ENCODE results near the gene ONECUT2.

The ONECUT2 gene

DNA sequence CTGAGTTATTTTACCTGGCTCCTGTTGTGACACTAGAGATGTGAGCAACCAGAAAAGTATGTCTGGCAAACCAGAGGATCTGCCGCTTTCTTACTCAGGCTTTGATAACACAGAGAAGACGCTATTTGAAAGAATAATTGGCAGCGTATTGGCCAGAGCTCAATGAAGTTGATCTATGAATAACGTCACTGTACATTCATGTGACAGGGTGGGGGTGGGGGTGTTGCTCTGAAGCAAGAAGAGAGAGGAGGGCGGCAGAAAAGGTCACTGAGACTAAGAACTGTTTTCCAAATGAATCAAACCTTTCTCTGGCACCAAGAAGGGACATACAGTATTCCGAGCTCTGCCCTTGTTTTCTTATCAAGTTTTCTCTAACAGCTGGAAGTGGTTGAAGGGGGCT lies 1.7 kb upstream of the ONECUT2 start:
- H3K9ac ChIP-seq (ENCODE audit: low read depth, low read length, poor library complexity, severe bottlenecking), result no peak overlapping the region
- H3K4me2 ChIP-seq (ENCODE audit: low read depth, low read length, poor library complexity, severe bottlenecking), result no peak overlapping the region
- no peak overlapping the region for H3K4me3 ChIP-seq (ENCODE audit: low read length, poor library complexity, severe bottlenecking)
- H3K4me1 ChIP-seq (ENCODE audit: insufficient read depth, low read length, poor library complexity, severe bottlenecking), result no peaks in the 10 kb centered on the region
- no peaks in the 10 kb centered on the region for H4K20me1 ChIP-seq (ENCODE audit: insufficient read depth, low read length, poor library complexity, severe bottlenecking)
- no peaks in the 10 kb centered on the region for H3K36me3 ChIP-seq (ENCODE audit: insufficient read depth, low read length)
- H3K79me2 ChIP-seq (ENCODE audit: insufficient read depth, low read length), result no peaks in the 10 kb centered on the region
- H3K9me2 ChIP-seq (replicated peaks; ENCODE audit: low read depth, low read length), result no peaks in the 10 kb centered on the region
- H3K27me3 ChIP-seq (ENCODE audit: insufficient read depth, low read length, poor library complexity, severe bottlenecking), result no peaks in the 10 kb centered on the region
- no peaks in the 10 kb centered on the region for H3F3A ChIP-seq (ENCODE audit: low read depth)
- no peaks in the 10 kb centered on the region for H3K9me3 ChIP-seq (ENCODE audit: insufficient read depth, low read depth, low read length)
- no peak for TF ChIP-seq EZH2phosphoT487 (IDR thresholded peaks at IDR 0.05; ENCODE audit: borderline replicate concordance)
- no peak for TF ChIP-seq CTCF (conservative IDR thresholded peaks at IDR 0.05; ENCODE audit: low read length)
- no peak overlapping the region for H2AFZ ChIP-seq (ENCODE audit: low read length)

DNA sequence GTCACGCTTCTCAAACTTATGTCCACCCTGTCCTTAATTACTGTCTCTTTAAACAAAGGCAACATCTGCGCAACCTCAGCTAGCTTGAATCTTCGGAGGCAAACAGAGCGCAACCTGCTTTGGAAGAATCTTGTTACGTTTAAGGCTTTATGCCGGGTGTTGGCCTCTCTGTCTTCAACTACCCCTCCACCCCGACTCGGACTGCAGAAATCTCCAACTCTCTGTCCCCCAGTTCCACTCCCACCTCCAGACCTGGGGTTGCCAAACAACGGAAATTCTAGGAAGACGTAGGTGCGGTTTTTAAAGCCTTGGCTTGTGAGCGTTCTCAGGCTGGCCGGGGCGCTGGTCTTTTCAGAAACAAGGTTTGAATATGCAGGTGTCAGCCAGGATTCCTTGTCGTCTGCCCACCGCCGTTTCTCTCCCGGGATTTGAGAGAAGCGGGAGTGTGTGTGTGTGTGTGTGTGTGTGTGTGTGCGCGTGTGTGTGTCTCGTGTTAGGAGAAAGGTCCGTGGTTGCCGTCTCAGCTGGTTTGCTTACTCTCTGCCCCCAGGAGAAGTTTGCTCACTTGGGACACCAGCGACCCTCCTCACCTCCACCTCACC lies 1.1 kb upstream of the ONECUT2 start:
- no peaks in the 10 kb centered on the region for H3K79me2 ChIP-seq (ENCODE audit: insufficient read depth, low read length)
- H2AFZ ChIP-seq (ENCODE audit: low read length), result no peak overlapping the region
- no peak overlapping the region for H3K9ac ChIP-seq (ENCODE audit: low read depth, low read length, poor library complexity, severe bottlenecking)
- H3K4me3 ChIP-seq (ENCODE audit: low read length, poor library complexity, severe bottlenecking), result no peak overlapping the region
- TF ChIP-seq EZH2phosphoT487 (IDR thresholded peaks at IDR 0.05; ENCODE audit: borderline replicate concordance) (no peak), CTCF (conservative IDR thresholded peaks at IDR 0.05; ENCODE audit: low read length) (no peak)
- H3F3A ChIP-seq (ENCODE audit: low read depth), result no peaks in the 10 kb centered on the region
- H3K9me3 ChIP-seq (ENCODE audit: insufficient read depth, low read depth, low read length), result no peaks in the 10 kb centered on the region
- no peaks in the 10 kb centered on the region for H4K20me1 ChIP-seq (ENCODE audit: insufficient read depth, low read length, poor library complexity, severe bottlenecking)
- no peaks in the 10 kb centered on the region for H3K4me1 ChIP-seq (ENCODE audit: insufficient read depth, low read length, poor library complexity, severe bottlenecking)
- H3K9me2 ChIP-seq (replicated peaks; ENCODE audit: low read depth, low read length), result no peaks in the 10 kb centered on the region
- no peak overlapping the region for H3K4me2 ChIP-seq (ENCODE audit: low read depth, low read length, poor library complexity, severe bottlenecking)
- no peaks in the 10 kb centered on the region for H3K27me3 ChIP-seq (ENCODE audit: insufficient read depth, low read length, poor library complexity, severe bottlenecking)
- no peaks in the 10 kb centered on the region for H3K36me3 ChIP-seq (ENCODE audit: insufficient read depth, low read length)

- no peaks in the 10 kb centered on the region for H3K9me3 ChIP-seq (ENCODE audit: insufficient read depth, low read depth, low read length)
- H3K9ac ChIP-seq (ENCODE audit: low read depth, low read length, poor library complexity, severe bottlenecking), result no peak overlapping the region
- no peak overlapping the region for H2AFZ ChIP-seq (ENCODE audit: low read length)
- H3K27me3 ChIP-seq (ENCODE audit: insufficient read depth, low read length, poor library complexity, severe bottlenecking), result no peaks in the 10 kb centered on the region
- no peaks in the 10 kb centered on the region for H3F3A ChIP-seq (ENCODE audit: low read depth)
- H3K79me2 ChIP-seq (ENCODE audit: insufficient read depth, low read length), result no peaks in the 10 kb centered on the region
- H3K36me3 ChIP-seq (ENCODE audit: insufficient read depth, low read length), result no peaks in the 10 kb centered on the region
- H3K4me1 ChIP-seq (ENCODE audit: insufficient read depth, low read length, poor library complexity, severe bottlenecking), result no peaks in the 10 kb centered on the region
- H3K9me2 ChIP-seq (replicated peaks; ENCODE audit: low read depth, low read length), result no peaks in the 10 kb centered on the region
- no peak overlapping the region for H3K4me3 ChIP-seq (ENCODE audit: low read length, poor library complexity, severe bottlenecking)
- TF ChIP-seq CTCF (conservative IDR thresholded peaks at IDR 0.05; ENCODE audit: low read length) (no peak), EZH2phosphoT487 (IDR thresholded peaks at IDR 0.05; ENCODE audit: borderline replicate concordance) (no peak)
- no peak overlapping the region for H3K4me2 ChIP-seq (ENCODE audit: low read depth, low read length, poor library complexity, severe bottlenecking)
- H4K20me1 ChIP-seq (ENCODE audit: insufficient read depth, low read length, poor library complexity, severe bottlenecking), result no peaks in the 10 kb centered on the region
These were observed 644 bp downstream of the ONECUT2 start for GRCh38 chr18:57435846-57436190.
